Activated T-cell treated with anti-CD3 and anti-CD28 coated beads, Interleukin-2, amount 50 U/mL, for 72 hours (primary cell): ENCODE results near the gene TAMALIN. TPM values are rescaled to one million over a fixed set of nuclear protein-coding genes. Genes with fewer than 3 reads are reported as not detected.
"Not testable (repeated sequence)": the region's sequence is repeated elsewhere in the genome, so short reads cannot be mapped to it uniquely, and the experiment has no call there.

Experiments
- ATAC-seq, 2 donors: fragments of 150-1000 bp; cut with Tn5 transposase; replicated peaks in 1 of 2; 2 replicates each; pipeline ENCODE4 v1.10.0; 2021; ENCODE audit warnings: moderate library complexity in 2 of 2, mild to moderate bottlenecking in 1 of 2
- DNase-seq, 2 donors: peaks; one replicate each; pipeline ENCODE4 v3.0.0; 2021 to 2022; ENCODE audit warnings: mixed read lengths in 1 of 2
- H3K27ac Mint-ChIP-seq: one replicate; pipeline ENCODE4 v1.8.0; 2022; ENCODE audit warnings: mild to moderate bottlenecking, moderate library complexity, mixed read lengths
- H3K27me3 Mint-ChIP-seq: one replicate; pipeline ENCODE4 v1.8.0; 2022; ENCODE audit warnings: low read depth, mixed read lengths
- H3K36me3 Mint-ChIP-seq, 2 donors: one replicate each; pipeline ENCODE4 v1.8.0; 2022; ENCODE audit warnings: mixed read lengths in 2 of 2, mild to moderate bottlenecking in 1 of 2; ENCODE audit not compliant: insufficient read depth in 2 of 2
- H3K4me1 Mint-ChIP-seq: one replicate; pipeline ENCODE4 v1.8.0; 2022; ENCODE audit warnings: low read depth, mixed read lengths
- H3K4me3 Mint-ChIP-seq, 2 donors: one replicate each; pipeline ENCODE4 v1.8.0; 2022; ENCODE audit warnings: mild to moderate bottlenecking in 2 of 2, mixed read lengths in 2 of 2, moderate library complexity in 2 of 2
- H3K9me3 Mint-ChIP-seq, 2 donors: one replicate each; pipeline ENCODE4 v1.8.0; 2022; ENCODE audit warnings: mixed read lengths in 2 of 2
- total RNA-seq, 2 donors: library from RNA; stranded (reverse); gene quantifications; one replicate each; pipeline ENCODE4 v1.2.3, GENCODE V29; 2022

TAMALIN gene
- total RNA-seq, 2 donors from 2014 or later = 10.0 to 11.1 TPM

- DNase-seq = peak; percentile 68 to 74
- Mint-ChIP-seq H3K4me1 (peaks cover 73% of the 10 kb centered on the region), H3K27me3 (peaks cover 13% of the 10 kb centered on the region), H3K4me3 (peak overlapping the region; percentile 53 to 69), H3K36me3 (peaks cover 4 to 8% of the 10 kb centered on the region in 2 donors), H3K9me3 (no peaks in the 10 kb centered on the region), H3K27ac (no peak overlapping the region)
- ATAC-seq = peak; percentile 64 to 65
These were observed 33.9 kb upstream of the TAMALIN start for GRCh38 chr12:51972849-51973273.

GRCh38 chr12:51973560-51973959 lies 33.2 kb upstream of the TAMALIN start:
- Mint-ChIP-seq H3K27me3 (peaks cover 13% of the 10 kb centered on the region), H3K36me3 (peaks cover 4 to 10% of the 10 kb centered on the region in 2 donors), H3K27ac (no peak overlapping the region), H3K4me3 (peak overlapping the region in 1 of 2 donors; percentile 27), H3K9me3 (no peaks in the 10 kb centered on the region), H3K4me1 (peaks cover 73% of the 10 kb centered on the region)
- DNase-seq (no peak), ATAC-seq (no peak)

GRCh38 chr12:51974646-51975045 lies 32.1 kb upstream of the TAMALIN start:
- H3K9me3 Mint-ChIP-seq = no peaks in the 10 kb centered on the region
- peaks cover 72% of the 10 kb centered on the region for H3K4me1 Mint-ChIP-seq
- DNase-seq (no peak), ATAC-seq (no peak)
- H3K27ac Mint-ChIP-seq = no peak overlapping the region
- peaks cover 4 to 10% of the 10 kb centered on the region in 2 donors for H3K36me3 Mint-ChIP-seq
- peaks cover 6% of the 10 kb centered on the region for H3K27me3 Mint-ChIP-seq
- H3K4me3 Mint-ChIP-seq = peak overlapping the region; percentile 29 to 52

- DNase-seq (no peak), ATAC-seq (no peak)
- peaks cover 71% of the 10 kb centered on the region for H3K4me1 Mint-ChIP-seq
- peaks cover 4 to 10% of the 10 kb centered on the region in 2 donors for H3K36me3 Mint-ChIP-seq
- peaks cover under 1% of the 10 kb centered on the region for H3K27me3 Mint-ChIP-seq
- no peak overlapping the region for H3K4me3 Mint-ChIP-seq
- H3K9me3 Mint-ChIP-seq = no peaks in the 10 kb centered on the region
- H3K27ac Mint-ChIP-seq = no peak overlapping the region
These were observed 31.6 kb upstream of the TAMALIN start for GRCh38 chr12:51975196-51975595.

GRCh38 chr12:51976376-51977160 lies 30.2 kb upstream of the TAMALIN start:
- DNase-seq (no peak), ATAC-seq (no peak)
- Mint-ChIP-seq H3K27me3 (no peaks in the 10 kb centered on the region), H3K4me3 (no peak overlapping the region), H3K4me1 (peaks cover 66% of the 10 kb centered on the region), H3K36me3 (peaks cover 4 to 11% of the 10 kb centered on the region in 2 donors), H3K9me3 (no peaks in the 10 kb centered on the region), H3K27ac (no peak overlapping the region)

GRCh38 chr12:51977320-51977753 lies 29.4 kb upstream of the TAMALIN start:
- H3K9me3 Mint-ChIP-seq = no peaks in the 10 kb centered on the region
- H3K27ac Mint-ChIP-seq = no peak overlapping the region
- no peak for DNase-seq
- peaks cover 58% of the 10 kb centered on the region for H3K4me1 Mint-ChIP-seq
- no peak for ATAC-seq
- H3K27me3 Mint-ChIP-seq = no peaks in the 10 kb centered on the region
- H3K4me3 Mint-ChIP-seq = no peak overlapping the region
- H3K36me3 Mint-ChIP-seq = peaks cover 4 to 11% of the 10 kb centered on the region in 2 donors

GRCh38 chr12:51979306-51979705 lies 27.4 kb upstream of the TAMALIN start:
- H3K27me3 Mint-ChIP-seq, H3K4me3 Mint-ChIP-seq, H3K9me3 Mint-ChIP-seq, ATAC-seq, DNase-seq, H3K27ac Mint-ChIP-seq: not testable (repeated sequence)
- peaks cover 4 to 13% of the 10 kb centered on the region in 2 donors for H3K36me3 Mint-ChIP-seq
- H3K4me1 Mint-ChIP-seq = peaks cover 38% of the 10 kb centered on the region

- H3K36me3 Mint-ChIP-seq = peaks cover 4 to 13% of the 10 kb centered on the region in 2 donors
- DNase-seq (peak; percentile 61 to 73), ATAC-seq (peak; percentile 89 to 90)
- no peaks in the 10 kb centered on the region for H3K27me3 Mint-ChIP-seq
- H3K9me3 Mint-ChIP-seq = no peaks in the 10 kb centered on the region
- peaks cover 29% of the 10 kb centered on the region for H3K4me1 Mint-ChIP-seq
- no peak overlapping the region for H3K27ac Mint-ChIP-seq
- H3K4me3 Mint-ChIP-seq = no peak overlapping the region
These were observed 26.5 kb upstream of the TAMALIN start for GRCh38 chr12:51980051-51980808.

- Mint-ChIP-seq H3K4me3 (no peak overlapping the region), H3K9me3 (no peaks in the 10 kb centered on the region), H3K27me3 (no peaks in the 10 kb centered on the region), H3K36me3 (peaks cover 7 to 12% of the 10 kb centered on the region in 2 donors), H3K4me1 (peaks cover 24% of the 10 kb centered on the region), H3K27ac (no peak overlapping the region)
- DNase-seq = no peak
- no peak for ATAC-seq
These were observed 26.0 kb upstream of the TAMALIN start for GRCh38 chr12:51980809-51981127.

GRCh38 chr12:51984657-51985056 lies 22.1 kb upstream of the TAMALIN start:
- DNase-seq (no peak), ATAC-seq (no peak)
- H3K9me3 Mint-ChIP-seq = no peaks in the 10 kb centered on the region
- H3K36me3 Mint-ChIP-seq = peaks cover 2 to 5% of the 10 kb centered on the region in 2 donors
- H3K4me3 Mint-ChIP-seq = no peak overlapping the region
- peaks cover 13% of the 10 kb centered on the region for H3K4me1 Mint-ChIP-seq
- H3K27me3 Mint-ChIP-seq = no peaks in the 10 kb centered on the region
- H3K27ac Mint-ChIP-seq = no peak overlapping the region

- no peak for ATAC-seq
- no peak for DNase-seq
- Mint-ChIP-seq H3K27ac (no peak overlapping the region), H3K36me3 (peaks cover 2 to 5% of the 10 kb centered on the region in 2 donors), H3K9me3 (no peaks in the 10 kb centered on the region), H3K4me1 (peaks cover 7% of the 10 kb centered on the region), H3K27me3 (no peaks in the 10 kb centered on the region), H3K4me3 (no peak overlapping the region)
These were observed 21.5 kb upstream of the TAMALIN start for GRCh38 chr12:51985154-51985835.

GRCh38 chr12:51986834-51987233 lies 19.9 kb upstream of the TAMALIN start:
- DNase-seq (no peak), ATAC-seq (no peak)
- H3K36me3 Mint-ChIP-seq = peaks cover 2 to 4% of the 10 kb centered on the region in 2 donors
- H3K27me3 Mint-ChIP-seq = no peaks in the 10 kb centered on the region
- H3K27ac Mint-ChIP-seq = no peak overlapping the region
- no peaks in the 10 kb centered on the region for H3K9me3 Mint-ChIP-seq
- H3K4me1 Mint-ChIP-seq = no peaks in the 10 kb centered on the region
- no peak overlapping the region for H3K4me3 Mint-ChIP-seq

- DNase-seq (no peak), ATAC-seq (no peak)
- H3K4me1 Mint-ChIP-seq = peaks cover 6% of the 10 kb centered on the region
- no peak overlapping the region for H3K27ac Mint-ChIP-seq
- no peaks in the 10 kb centered on the region for H3K27me3 Mint-ChIP-seq
- no peak overlapping the region for H3K4me3 Mint-ChIP-seq
- H3K36me3 Mint-ChIP-seq = peaks cover 0 to 5% of the 10 kb centered on the region in 2 donors
- H3K9me3 Mint-ChIP-seq = no peaks in the 10 kb centered on the region
These were observed 14.5 kb upstream of the TAMALIN start for GRCh38 chr12:51992246-51992645.
